A204.1 (cell line): ENCODE results near the gene MIB2.
"Not testable (repeated sequence)": the region's sequence is repeated elsewhere in the genome, so short reads cannot be mapped to it uniquely, and the experiment has no call there.

ENCODE experiments used
- FAIRE-seq: peaks from 2 replicates; lab custom pipeline; 2012; peaks lifted over from hg19 to GRCh38; lab: Jason Lieb, UNC

Gene MIB2

GRCh38 chr1:1615256-1616044 lies at the start of gene MIB2:
Gene MIB2, plus strand, starts transcription at chr1:1615500. Its CDS starts 7,953 bp downstream, at chr1:1623453.
- FAIRE-seq = no peak

DNA sequence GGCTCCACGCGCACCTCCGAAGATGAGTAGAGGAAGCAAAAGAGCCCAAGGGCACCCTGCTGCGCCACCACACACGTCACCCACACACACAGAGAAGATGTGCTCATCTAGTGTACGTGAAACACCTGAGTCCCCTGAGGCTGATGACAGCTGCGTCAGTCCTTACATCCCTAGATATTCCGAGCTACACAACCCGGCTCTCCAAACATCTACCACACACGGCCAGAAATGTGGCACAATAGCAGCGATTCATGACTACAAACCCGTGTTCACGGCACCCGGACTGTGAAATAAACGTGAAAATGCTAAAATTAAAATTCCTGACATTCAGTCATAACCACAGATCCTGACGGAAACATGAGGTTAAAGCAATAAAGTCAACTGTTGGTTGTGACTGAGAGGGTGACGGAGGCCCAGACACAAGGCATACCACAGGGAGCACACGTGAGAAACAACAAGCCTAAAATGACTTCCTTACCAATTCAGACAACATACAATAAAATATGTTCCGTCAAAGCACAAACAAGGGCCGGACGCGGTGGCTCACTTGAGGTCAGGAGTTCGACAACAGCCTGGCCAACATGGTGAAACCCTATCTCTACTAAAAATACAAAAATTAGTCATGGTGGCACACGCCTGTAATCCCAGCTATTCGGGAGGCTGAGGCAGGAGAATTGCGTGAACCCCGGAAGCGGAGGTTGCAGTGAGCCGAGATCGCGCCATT lies 48.0 kb upstream of the MIB2 start:
- no peak for FAIRE-seq

DNA sequence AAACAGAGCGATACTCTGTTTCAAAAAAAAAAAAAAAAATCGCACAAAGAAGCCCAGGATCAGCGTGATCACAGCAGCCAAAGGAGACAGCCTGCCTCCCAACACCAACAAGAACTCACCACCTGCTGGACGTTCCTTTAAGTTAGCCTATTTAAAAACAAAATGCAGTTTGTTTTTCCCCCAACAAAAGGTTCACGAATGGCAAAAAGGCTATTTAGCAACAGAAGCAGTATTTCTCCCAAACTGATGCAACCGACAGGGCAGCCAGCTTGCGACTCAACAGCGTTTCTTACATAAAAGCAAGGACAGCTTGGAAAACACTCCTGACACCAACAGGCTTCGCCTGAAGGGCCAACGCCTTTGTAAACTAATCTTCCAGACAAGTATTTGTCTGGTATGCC lies 47.4 kb upstream of the MIB2 start:
- no peak for FAIRE-seq

- FAIRE-seq = no peak
Observed at GRCh38 chr1:1569341-1569740, 46.0 kb upstream of the MIB2 start.

- no peak for FAIRE-seq
Observed at GRCh38 chr1:1573843-1574720, 41.2 kb upstream of the MIB2 start.

- FAIRE-seq = no peak
Observed at GRCh38 chr1:1574721-1575537, 40.4 kb upstream of the MIB2 start, which contains the start of gene SSU72. Gene SSU72, minus strand, starts transcription at chr1:1574863. Its CDS starts 306 bp downstream, at chr1:1574557.

- no peak for FAIRE-seq
Observed at GRCh38 chr1:1577367-1578011, 37.8 kb upstream of the MIB2 start.

- no peak for FAIRE-seq
Observed at GRCh38 chr1:1578371-1578940, 36.8 kb upstream of the MIB2 start.

- FAIRE-seq = no peak
Observed at GRCh38 chr1:1582585-1583346, 32.5 kb upstream of the MIB2 start.

DNA sequence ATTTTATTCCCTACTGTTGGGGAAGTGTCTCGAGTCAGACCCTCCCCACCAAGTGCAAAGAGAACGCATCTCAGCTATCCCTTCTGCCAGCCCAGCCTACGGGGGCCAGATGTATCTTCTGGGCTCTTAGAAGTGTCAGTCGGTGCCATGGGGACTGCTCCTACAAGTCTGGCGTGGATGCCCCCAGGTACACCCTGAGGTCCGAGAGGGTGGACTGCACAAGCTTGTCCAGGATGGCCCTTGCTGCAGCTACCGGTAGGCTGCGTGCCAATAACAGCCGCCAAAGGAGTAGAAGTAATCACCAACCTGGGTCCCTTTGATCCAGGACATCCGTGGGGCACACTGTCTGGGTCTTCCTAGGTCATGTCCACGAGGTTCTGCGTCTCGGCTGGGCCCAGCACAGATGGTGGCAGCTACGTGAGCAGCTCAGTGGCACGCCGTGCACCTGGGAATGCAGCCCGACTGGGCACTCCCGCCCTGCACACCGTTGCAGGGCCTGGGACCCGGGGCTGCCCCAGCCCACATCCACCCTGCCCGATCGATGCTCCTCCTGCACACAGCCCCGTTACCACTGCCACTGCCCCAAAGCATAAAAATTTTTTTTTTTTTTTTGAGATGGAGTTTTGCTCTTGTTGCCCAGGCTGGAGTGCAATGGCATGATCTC lies 31.8 kb upstream of the MIB2 start:
- FAIRE-seq = no peak

GRCh38 chr1:1591452-1591851 lies 23.8 kb upstream of the MIB2 start:
- no peak for FAIRE-seq

GRCh38 chr1:1593834-1594601 lies 21.3 kb upstream of the MIB2 start:
- no peak for FAIRE-seq

DNA sequence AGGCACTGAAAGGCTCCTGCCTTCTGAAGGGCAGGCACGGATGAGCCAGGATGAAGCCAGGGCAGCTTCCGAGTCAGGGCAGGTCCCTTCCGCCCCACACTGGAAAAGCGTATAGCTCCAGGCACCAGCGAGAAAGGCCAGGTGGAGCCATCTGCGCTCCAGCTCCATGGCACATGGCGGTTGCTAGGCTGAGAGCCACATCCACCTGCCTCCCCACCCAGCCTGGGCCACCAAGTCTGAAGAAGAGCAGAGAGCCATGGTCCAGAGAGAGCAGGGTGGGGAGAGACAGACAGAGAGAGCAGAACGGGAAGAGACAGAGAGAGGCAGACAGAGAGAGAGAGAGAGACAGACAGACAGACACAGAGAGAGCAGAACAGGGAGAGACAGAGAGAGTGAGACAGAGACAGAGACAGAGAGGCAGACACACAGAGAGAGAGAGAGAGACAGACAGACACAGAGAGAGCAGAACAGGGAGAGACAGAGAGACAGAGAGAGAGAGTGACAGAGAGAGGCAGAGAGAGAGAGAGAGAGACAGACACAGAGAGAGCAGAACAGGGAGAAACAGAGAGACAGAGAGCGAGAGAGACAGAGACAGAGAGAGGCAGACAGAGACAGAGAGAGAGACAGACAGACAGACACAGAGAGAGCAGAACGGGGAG lies 20.6 kb upstream of the MIB2 start:
- FAIRE-seq = no peak

DNA sequence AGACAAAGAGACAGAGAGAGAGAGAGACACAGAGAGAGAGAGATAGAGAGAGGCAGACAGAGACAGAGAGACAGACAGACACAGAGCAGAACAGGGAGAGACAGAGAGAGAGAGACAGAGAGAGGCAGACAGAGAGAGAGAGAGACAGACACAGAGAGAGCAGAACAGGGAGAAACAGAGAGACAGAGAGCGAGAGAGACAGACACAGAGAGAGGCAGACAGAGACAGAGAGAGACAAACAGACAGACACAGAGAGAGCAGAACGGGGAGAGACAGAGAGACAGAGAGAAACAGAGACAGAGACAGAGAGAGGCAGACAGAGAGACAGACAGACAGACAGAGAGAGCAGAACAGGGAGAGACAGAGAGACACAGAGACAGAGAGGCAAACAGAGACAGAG lies 20.0 kb upstream of the MIB2 start:
- not testable (repeated sequence) for FAIRE-seq

DNA sequence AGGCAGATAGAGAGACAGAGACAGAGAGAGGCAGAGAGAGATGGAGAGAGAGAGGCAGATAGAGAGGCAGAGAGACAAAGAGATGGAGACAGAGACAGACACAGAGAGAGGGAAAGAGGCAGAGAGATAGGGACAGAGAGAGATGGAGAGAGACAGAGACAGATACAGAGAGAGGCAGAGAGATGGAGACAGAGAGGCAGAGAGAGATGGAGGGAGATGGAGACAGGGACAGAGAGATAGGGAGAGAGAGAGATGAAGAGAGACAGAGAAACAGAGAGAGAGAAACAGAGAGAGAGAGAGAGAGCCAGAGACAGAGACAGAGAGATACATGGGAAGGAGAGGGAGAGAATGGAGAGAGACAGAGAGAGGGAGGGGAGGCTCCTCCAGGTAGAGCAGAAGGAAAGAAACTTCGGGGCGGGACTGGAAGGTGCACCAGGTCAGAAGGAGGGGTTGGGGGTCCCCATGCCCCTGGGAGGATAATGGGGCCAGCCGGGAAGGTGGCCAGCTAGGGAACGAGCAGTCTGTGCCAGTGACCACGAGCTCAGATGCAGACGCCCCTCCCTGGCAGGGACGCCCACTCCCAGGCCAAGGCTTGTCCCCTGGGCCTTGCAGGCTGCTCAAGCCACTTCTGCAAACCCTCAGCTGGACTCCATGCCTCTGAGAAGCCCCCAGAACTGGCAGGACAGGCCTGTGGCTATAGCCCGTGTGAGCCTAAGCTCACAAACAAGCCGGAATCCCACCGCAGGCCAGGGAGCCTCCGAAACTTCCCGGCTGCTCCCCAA lies 18.6 kb upstream of the MIB2 start:
- no peak for FAIRE-seq

DNA sequence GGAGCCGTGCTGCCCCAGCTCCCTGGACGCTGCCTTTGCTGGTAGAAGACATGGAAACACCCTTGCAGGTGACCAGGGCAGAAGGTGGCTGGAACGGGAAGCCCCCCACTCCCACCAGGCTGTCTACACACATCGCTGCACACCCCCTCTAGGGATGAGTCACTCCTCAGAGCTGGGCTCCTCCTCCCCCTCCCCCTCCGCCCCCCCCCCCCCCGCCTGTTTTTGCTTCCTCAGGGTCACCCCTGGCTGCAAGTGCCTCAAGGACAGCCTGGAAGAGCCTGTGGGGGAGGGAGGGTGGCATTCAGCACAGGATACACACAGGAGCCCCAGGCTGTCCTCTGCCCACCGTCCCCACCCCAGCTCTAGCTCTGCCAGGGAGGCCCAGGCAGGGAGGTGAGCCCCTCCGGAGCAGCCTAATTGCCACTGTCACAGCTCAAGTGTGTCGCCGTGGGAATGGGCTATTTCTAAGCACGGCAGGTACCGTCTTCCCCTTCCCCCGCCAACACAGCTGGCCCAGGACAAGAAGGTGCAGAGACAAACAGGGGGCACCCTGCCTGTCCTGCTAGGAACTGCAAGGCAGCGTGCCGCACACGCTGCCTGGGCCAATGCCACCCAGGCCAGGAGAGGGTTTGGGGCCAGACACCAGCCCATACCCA lies 17.9 kb upstream of the MIB2 start:
- no peak for FAIRE-seq
